Ovary (tissue), 3 donors: Measurements from ENCODE around the gene EIF4E.

Experiments used
- EP300 ChIP-seq: sonication (generic); formaldehyde crosslinking; IDR thresholded peaks from one replicate; pipeline ENCODE4 v1.6.1; 2017; ENCODE audit warnings: antibody characterized with exemption
- POLR2A ChIP-seq: fragments of 450-650 bp; IDR thresholded peaks from one replicate; pipeline ENCODE4 v1.6.1; 2017; ENCODE audit warnings: antibody characterized with exemption, mild to moderate bottlenecking, moderate library complexity
- TF ChIP-seq, protein P1 (sequence below), 3 donors: fragments of 450-650 bp in 2 of 3; fragments of 200-600 bp in 1 of 3; IDR thresholded peaks; one replicate each; pipeline versions ENCODE4 v1.5.1 to v1.8.0; 2016 to 2022; ENCODE audit warnings: antibody characterized with exemption in 3 of 3, mild to moderate bottlenecking in 1 of 3
- donor health status: DM: no; HTN: no; CAD: no.

DNA sequence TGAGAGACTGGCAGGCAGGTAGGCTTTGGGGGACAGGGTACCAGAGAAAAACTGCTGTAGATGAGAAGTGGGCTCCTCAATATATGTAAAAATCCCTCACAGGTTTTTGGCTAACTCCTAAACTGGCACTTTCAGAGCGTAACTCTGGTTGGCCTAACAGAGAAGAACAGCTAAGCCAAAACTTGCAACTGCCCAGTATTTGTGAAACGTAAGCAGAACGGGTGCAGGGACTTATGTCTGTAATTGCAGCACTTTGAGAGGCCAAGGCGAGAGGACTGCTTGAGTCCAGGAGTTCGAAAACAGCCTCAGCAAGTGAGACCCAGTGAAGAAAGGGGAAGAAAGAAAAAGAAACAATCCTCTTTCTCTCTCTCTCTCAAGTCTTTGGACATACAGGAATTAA, 25.0 kb downstream of the EIF4E start:
- TF ChIP-seq, protein P1, sequence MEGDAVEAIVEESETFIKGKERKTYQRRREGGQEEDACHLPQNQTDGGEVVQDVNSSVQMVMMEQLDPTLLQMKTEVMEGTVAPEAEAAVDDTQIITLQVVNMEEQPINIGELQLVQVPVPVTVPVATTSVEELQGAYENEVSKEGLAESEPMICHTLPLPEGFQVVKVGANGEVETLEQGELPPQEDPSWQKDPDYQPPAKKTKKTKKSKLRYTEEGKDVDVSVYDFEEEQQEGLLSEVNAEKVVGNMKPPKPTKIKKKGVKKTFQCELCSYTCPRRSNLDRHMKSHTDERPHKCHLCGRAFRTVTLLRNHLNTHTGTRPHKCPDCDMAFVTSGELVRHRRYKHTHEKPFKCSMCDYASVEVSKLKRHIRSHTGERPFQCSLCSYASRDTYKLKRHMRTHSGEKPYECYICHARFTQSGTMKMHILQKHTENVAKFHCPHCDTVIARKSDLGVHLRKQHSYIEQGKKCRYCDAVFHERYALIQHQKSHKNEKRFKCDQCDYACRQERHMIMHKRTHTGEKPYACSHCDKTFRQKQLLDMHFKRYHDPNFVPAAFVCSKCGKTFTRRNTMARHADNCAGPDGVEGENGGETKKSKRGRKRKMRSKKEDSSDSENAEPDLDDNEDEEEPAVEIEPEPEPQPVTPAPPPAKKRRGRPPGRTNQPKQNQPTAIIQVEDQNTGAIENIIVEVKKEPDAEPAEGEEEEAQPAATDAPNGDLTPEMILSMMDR (IDR thresholded peaks at IDR 0.05): no peak
- TF ChIP-seq EP300 (no peak), POLR2A (no peak)
